ENCODE data around the gene TTF1. TPM values are rescaled to one million over a fixed set of nuclear protein-coding genes. Genes with fewer than 3 reads are reported as not detected.

The TTF1 gene
- total and polyA plus RNA-seq, 9 of the 15 experiments (the other 6 are each of a cell fraction or from before 2014, with no cell fraction given) = 9.0 to 18.5 (median 15.8) TPM

DNA sequence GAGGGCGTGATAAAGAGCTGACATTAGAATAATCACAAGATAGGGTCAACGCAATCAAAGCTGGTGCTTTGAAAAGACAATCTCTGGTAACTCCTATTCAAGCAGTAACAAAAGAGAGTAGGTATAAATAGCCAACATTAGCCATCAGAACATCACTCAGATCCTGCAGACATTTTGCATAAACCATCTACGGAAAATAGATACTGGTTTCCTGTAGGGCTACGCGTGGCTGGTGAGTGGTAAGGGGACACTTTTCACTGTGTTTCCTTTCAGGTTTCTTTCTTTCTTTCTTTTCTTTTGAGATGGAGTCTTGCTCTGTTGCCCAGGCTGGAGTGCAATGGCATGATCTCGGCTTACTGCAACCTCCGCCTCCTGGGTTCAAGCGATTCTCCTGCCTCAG lies 22.3 kb downstream of the TTF1 start (continued):
- no peak for TF ChIP-seq ZNF644 (tag; IDR thresholded peaks at IDR 0.05; ENCODE audit: low read depth)
- TF ChIP-seq SMARCA5 (IDR thresholded peaks at IDR 0.05) = no peak
- TF ChIP-seq FOXP1 (CRISPR knock-in tag; IDR thresholded peaks at IDR 0.05) = no peak
- no peak for TF ChIP-seq TSC22D4 (tag; IDR thresholded peaks at IDR 0.05)
- TF ChIP-seq TCF7L2 (IDR thresholded peaks at IDR 0.05; ENCODE audit: low read depth, low read length) = no peak
- no peak for TF ChIP-seq GATAD2B (IDR thresholded peaks at IDR 0.05; ENCODE audit: borderline replicate concordance)
- TF ChIP-seq, protein P1, sequence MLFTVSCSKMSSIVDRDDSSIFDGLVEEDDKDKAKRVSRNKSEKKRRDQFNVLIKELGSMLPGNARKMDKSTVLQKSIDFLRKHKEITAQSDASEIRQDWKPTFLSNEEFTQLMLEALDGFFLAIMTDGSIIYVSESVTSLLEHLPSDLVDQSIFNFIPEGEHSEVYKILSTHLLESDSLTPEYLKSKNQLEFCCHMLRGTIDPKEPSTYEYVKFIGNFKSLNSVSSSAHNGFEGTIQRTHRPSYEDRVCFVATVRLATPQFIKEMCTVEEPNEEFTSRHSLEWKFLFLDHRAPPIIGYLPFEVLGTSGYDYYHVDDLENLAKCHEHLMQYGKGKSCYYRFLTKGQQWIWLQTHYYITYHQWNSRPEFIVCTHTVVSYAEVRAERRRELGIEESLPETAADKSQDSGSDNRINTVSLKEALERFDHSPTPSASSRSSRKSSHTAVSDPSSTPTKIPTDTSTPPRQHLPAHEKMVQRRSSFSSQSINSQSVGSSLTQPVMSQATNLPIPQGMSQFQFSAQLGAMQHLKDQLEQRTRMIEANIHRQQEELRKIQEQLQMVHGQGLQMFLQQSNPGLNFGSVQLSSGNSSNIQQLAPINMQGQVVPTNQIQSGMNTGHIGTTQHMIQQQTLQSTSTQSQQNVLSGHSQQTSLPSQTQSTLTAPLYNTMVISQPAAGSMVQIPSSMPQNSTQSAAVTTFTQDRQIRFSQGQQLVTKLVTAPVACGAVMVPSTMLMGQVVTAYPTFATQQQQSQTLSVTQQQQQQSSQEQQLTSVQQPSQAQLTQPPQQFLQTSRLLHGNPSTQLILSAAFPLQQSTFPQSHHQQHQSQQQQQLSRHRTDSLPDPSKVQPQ (CRISPR knock-in tag; IDR thresholded peaks at IDR 0.05; ENCODE audit: borderline replicate concordance) = no peak
- no peak for TF ChIP-seq MEF2D (tag; conservative IDR thresholded peaks at IDR 0.05; ENCODE audit: low read depth)
- TF ChIP-seq, protein P2, sequence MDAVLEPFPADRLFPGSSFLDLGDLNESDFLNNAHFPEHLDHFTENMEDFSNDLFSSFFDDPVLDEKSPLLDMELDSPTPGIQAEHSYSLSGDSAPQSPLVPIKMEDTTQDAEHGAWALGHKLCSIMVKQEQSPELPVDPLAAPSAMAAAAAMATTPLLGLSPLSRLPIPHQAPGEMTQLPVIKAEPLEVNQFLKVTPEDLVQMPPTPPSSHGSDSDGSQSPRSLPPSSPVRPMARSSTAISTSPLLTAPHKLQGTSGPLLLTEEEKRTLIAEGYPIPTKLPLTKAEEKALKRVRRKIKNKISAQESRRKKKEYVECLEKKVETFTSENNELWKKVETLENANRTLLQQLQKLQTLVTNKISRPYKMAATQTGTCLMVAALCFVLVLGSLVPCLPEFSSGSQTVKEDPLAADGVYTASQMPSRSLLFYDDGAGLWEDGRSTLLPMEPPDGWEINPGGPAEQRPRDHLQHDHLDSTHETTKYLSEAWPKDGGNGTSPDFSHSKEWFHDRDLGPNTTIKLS (IDR thresholded peaks at IDR 0.05; ENCODE audit: borderline replicate concordance, low read depth) = no peak
- no peak for TF ChIP-seq SRSF1 (IDR thresholded peaks at IDR 0.05; ENCODE audit: low read depth, low read length)

Data from K562 (cell line).